ENCODE data around the gene NUP153. TPM values are rescaled to one million over a fixed set of nuclear protein-coding genes. Genes with fewer than 3 reads are reported as not detected.
A peak's percentile ranks its signal among the peaks of the same experiment; 100 is the strongest.
"Not testable (repeated sequence)": the region's sequence is repeated elsewhere in the genome, so short reads cannot be mapped to it uniquely, and the experiment has no call there.

NUP153 gene
- polyA plus RNA-seq, 3 donors: 59.1 to 60.2 (median 60.0) TPM

DNA sequence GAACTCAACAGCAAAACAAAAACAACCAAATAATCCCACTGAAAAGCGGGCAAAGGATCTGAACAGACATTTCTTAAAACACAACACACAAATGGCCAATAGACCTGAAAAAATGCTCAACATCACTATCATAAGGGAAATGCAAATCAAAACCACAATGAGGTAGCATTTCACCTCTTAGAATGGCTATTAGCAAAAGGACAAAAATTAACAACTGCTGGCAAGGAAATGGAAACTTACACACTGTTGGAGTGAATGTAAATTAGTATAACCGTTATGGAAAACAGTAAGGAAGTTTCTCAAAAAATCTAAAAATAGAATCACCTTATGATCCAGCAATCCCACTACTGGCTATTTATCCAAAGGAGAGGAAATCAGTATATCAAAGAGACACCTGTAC, 85.7 kb downstream of the NUP153 start:
- no peak for DNase-seq (ENCODE audit: low read depth in 3 of 3, low spot score in 2 of 3)

DNA sequence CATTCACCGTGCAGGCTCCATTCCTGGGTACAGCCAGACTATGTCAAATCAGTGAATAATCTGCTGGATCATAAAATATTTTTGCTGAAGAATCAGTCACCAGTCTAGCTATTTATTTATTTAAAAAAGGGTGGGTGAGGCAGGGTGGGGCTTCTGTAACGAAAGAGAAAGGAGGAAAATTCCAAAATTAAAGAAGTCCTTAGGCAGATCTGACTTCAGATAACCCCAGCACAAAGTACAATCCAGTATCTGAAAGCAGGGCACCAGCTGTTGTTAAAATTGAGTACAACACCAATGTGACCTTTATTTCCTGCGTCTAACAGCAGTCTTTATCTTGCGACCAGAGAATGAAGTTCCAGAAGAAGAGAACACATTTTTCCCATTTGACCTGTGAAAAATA, 90.9 kb downstream of the NUP153 start:
- DNase-seq (ENCODE audit: low read depth in 3 of 3, low spot score in 2 of 3): no peak

- no peak for DNase-seq (ENCODE audit: low read depth in 3 of 3, low spot score in 2 of 3)
These were observed 94.7 kb downstream of the NUP153 start for GRCh38 chr6:17612048-17612447.

- DNase-seq (ENCODE audit: low read depth in 3 of 3, low spot score in 2 of 3): no peak
These were observed 95.9 kb downstream of the NUP153 start for GRCh38 chr6:17610835-17611234.

DNA sequence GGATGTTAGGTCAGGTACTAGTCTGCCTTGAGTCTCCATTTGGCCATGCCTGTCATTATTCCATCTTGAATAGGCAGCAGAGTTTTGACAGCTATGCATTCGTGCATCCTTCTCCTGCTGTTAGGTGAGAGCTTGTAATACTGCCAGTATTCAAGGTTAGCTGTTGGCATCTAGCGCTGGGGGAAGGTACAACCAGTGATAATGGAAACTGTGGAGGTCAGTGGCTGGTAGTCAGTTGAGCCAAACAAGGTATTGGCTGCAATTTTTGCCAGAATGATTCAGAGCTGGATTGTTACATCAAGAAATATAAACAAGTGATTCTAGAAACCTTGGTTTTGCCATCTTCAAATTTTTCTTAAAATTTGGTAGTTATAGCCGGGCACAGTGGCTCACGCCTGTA, 100.1 kb downstream of the NUP153 start:
- no peak for DNase-seq (ENCODE audit: low read depth in 3 of 3, low spot score in 2 of 3)

DNA sequence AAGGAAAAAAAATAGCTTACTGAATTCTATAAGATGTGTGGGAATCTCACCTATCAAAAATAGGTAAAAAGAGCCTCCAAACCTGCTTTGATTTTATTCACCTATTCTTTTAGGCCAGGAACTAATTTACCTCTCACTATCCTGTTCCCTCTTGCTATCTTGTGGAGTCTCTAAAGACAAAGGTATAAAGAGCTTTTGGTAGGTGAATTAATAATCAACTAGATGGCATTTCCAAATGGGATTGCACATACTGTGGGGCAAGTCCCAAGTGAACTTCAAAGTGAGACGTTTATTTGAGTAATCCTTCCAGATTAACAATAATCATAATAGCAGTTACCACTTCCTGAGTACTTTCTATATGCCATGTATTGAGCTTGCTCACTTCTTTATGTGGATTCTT, 103.8 kb downstream of the NUP153 start:
- DNase-seq (ENCODE audit: low read depth in 3 of 3, low spot score in 2 of 3): no peak

DNA sequence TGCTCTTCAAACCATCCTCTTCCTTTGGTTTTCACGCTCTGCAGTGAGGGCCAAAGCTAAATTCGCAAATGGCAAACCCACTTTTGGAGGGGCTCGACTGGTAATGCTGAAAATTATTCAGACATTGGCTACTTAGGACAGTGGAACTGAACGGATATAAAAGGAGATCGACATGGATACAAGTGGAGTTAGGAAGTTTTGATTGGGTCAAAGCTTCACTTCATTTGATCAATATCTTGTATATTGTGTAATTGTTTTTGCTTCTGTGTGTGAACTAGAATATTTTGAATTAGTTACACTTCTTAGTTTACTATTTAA, 105.4 kb downstream of the NUP153 start:
- no peak for DNase-seq (ENCODE audit: low read depth in 3 of 3, low spot score in 2 of 3)

GRCh38 chr6:17600527-17601385, 106.0 kb downstream of the NUP153 start:
- peak in 2 of 3 donors; percentile 21 to 31 for DNase-seq (ENCODE audit: low read depth in 3 of 3, low spot score in 2 of 3)

DNA sequence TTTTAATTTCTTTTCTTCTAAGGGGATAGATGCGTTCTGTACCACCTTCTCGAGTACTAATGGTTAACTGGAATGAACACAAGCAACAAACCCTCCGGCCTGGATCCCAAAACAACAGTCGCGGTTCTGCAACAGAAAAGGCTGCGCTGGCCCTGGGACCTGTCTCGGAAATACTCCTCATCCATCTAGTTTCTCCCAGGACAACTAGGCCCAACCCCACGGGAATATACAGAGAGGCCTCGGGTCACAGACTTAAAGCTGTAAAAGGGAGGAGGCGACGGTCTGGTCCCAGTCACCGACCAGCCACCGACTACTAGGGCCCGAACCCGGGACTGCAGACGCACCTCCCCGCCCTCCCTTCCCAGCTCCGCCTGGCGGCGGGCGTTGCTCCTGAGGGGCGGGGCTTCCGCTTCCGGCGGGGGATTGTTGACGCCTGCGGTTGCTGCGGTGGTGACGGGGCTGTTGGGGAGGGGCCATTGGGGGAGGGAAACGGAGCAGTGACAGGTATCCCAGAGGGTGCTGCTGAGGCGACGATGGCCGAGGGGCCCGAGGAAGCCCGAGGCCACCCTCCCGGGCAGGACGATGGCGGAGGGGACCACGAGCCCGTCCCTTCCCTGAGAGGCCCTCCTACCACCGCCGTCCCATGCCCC, 106.7 kb downstream of the NUP153 start, which contains the start of gene FAM8A1:
FAM8A1 (plus strand) TSS at position 426 of the 650 bp plus-strand sequence; CDS start at position 534, 108 bp downstream.
- peak; percentile 86 to 90 (median 87) for DNase-seq (ENCODE audit: low read depth in 3 of 3, low spot score in 2 of 3)

- no peak for DNase-seq (ENCODE audit: low read depth in 3 of 3, low spot score in 2 of 3)
These were observed 110.6 kb downstream of the NUP153 start for GRCh38 chr6:17596085-17596484.

GRCh38 chr6:17593246-17593645, 113.5 kb downstream of the NUP153 start:
- DNase-seq (ENCODE audit: low read depth in 3 of 3, low spot score in 2 of 3): no peak

GRCh38 chr6:17591287-17591686, 115.4 kb downstream of the NUP153 start:
- DNase-seq (ENCODE audit: low read depth in 3 of 3, low spot score in 2 of 3): no peak

GRCh38 chr6:17589406-17590096, 117.2 kb downstream of the NUP153 start:
- no peak for DNase-seq (ENCODE audit: low read depth in 3 of 3, low spot score in 2 of 3)

- DNase-seq (ENCODE audit: low read depth in 3 of 3, low spot score in 2 of 3): no peak
These were observed 118.7 kb downstream of the NUP153 start for GRCh38 chr6:17588011-17588410.

DNA sequence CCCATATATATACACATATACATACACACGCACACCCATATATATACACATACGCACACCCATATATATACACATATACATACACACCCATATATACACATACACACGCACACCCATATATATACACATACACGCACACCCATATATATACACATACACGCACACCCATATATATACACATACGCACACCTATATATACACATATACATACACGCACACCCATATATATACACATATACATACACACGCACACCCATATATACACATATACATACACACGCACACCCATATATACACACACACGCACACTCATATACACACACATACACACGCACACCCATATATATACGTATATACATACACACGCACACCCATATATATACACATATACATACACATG, 120.1 kb downstream of the NUP153 start:
- DNase-seq (ENCODE audit: low read depth in 3 of 3, low spot score in 2 of 3): not testable (repeated sequence)

GRCh38 chr6:17585766-17586490, 120.8 kb downstream of the NUP153 start:
- no peak for DNase-seq (ENCODE audit: low read depth in 3 of 3, low spot score in 2 of 3)

DNA sequence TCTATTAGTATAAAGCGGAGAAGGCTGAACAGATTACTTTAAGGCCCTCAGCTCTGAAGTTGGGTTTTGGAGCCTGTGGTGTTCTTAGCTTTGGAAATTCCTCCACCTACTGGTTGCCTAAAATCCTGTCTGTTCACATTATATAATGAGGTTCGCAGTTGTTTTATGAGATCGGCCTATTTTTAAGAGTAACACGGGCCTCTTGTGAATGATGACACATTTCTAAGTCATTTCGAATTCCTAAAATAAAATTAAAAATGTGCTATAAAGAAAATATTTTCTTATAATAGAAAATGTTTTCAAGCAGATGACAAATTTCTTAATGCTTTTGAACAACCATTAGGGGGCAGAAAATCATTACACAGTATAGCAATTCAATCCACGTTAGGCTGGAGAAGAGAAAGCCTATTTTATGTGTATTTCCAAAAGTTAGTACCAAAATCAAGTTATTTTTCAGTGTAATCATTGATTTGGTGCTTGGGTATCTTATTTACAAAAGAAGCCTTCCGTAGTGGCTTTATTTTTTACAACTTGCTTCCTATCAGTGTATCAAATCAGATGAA, 122.4 kb downstream of the NUP153 start:
- DNase-seq (ENCODE audit: low read depth in 3 of 3, low spot score in 2 of 3): peak in 2 of 3 donors; percentile 71 to 74

- no peak for DNase-seq (ENCODE audit: low read depth in 3 of 3, low spot score in 2 of 3)
These were observed 122.9 kb downstream of the NUP153 start for GRCh38 chr6:17583811-17584210.

GRCh38 chr6:17581282-17581681, 125.4 kb downstream of the NUP153 start:
- not testable (repeated sequence) for DNase-seq (ENCODE audit: low read depth in 3 of 3, low spot score in 2 of 3)

GRCh38 chr6:17580518-17581048, 126.1 kb downstream of the NUP153 start:
- DNase-seq (ENCODE audit: low read depth in 3 of 3, low spot score in 2 of 3): peak in 2 of 3 donors; percentile 23 to 56

Data from right renal cortex interstitium (tissue), 3 donors.